ENCODE measurements around the gene SF1. TPM values are rescaled to one million over a fixed set of nuclear protein-coding genes. Genes with fewer than 3 reads are reported as not detected.

SF1 gene
- total RNA-seq, 1 donor from 2014 or later = 450 TPM

DNA sequence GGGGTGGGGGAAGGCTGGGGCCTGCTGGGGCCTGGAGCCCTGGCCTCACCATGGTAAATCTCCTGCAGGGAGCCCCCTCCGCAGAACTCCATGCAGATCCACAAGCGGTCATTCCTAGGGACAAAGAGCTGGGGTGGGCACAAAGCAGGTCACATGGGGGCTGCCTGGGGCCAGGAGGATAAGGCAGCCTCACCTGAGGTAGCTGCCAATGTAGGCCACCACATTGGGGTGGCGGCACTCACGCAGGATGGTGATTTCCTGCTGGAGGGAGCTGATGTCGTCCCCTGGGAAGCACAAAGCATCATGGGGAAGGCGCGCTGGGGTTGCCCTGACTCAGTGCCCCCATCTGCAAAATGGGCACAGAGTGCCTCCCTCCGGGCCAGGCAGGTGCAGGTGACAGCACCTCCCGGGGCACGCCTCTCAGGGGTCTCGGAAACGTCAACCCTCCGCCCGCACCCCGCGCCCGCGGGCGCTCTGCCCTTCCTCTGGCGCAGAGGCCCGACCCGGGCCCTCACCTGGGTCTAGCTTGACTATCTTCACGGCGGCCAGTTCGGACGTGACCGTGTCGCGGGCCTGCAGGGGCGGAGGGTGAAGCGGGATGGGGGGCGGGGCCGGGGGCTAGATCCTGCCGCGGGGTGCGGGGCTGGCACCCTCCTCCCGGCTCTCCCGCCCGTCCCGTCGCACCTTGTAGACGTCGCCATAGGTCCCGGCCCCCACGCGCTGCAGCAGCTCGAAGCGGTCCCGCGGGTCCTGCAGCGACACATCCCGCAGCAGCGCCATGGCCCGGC, 24.2 kb upstream of the SF1 start:
- no peak for DNase-seq (ENCODE audit: extremely low spot score, unreplicated experiment)
- Mint-ChIP-seq H3K27me3 (no peaks in the 10 kb centered on the region), H3K4me3 (peak overlapping the region; percentile 76), H3K27ac (no peak overlapping the region), H3K9me3 (no peaks in the 10 kb centered on the region), H3K4me1 (ENCODE audit: unreplicated experiment) (peaks cover 8% of the 10 kb centered on the region), H3K36me3 (no peaks in the 10 kb centered on the region)
- TF ChIP-seq, protein P1, sequence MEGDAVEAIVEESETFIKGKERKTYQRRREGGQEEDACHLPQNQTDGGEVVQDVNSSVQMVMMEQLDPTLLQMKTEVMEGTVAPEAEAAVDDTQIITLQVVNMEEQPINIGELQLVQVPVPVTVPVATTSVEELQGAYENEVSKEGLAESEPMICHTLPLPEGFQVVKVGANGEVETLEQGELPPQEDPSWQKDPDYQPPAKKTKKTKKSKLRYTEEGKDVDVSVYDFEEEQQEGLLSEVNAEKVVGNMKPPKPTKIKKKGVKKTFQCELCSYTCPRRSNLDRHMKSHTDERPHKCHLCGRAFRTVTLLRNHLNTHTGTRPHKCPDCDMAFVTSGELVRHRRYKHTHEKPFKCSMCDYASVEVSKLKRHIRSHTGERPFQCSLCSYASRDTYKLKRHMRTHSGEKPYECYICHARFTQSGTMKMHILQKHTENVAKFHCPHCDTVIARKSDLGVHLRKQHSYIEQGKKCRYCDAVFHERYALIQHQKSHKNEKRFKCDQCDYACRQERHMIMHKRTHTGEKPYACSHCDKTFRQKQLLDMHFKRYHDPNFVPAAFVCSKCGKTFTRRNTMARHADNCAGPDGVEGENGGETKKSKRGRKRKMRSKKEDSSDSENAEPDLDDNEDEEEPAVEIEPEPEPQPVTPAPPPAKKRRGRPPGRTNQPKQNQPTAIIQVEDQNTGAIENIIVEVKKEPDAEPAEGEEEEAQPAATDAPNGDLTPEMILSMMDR (conservative IDR thresholded peaks at IDR 0.05) = no peak

DNA sequence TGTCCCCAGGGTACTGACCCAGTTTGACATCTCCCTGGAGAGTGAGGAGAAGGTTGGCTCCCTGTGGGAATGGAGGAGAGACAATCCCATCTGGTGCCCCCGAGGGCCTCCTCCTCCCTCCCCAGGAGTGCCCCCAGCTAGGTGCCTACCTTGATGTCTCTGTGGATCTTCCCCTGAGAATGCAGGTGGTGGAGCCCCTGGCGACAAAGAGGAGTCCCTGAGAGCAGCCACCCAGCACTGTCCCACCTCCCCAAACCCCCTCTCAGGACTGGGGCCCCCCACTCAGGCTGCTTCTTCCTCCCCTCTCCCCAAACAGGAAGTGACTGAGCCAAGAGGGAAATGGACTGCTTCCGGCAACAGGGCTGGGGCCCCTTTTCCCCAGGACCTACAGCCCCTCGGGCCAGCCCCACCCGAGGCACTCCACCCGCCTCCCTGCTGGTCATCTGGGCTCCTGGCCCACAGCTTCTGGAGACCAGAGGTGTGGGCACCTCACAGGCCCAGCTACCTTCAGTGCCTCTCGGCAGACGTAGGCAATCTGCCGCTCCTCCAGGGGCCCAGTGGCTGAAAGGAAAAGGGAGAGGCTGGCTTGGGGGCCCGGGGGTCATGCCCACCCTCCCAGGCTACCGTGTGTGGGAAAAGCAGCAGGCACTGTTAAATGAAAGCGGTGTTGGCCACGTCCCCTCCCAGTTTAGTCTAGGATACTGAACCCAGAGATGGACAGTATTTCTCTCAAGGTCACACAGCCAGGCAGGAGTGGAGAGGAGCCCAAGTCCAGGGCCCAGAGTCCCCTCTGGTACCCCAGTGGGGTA, 23.4 kb upstream of the SF1 start:
- Mint-ChIP-seq H3K27ac (no peak overlapping the region), H3K9me3 (no peaks in the 10 kb centered on the region), H3K36me3 (no peaks in the 10 kb centered on the region), H3K4me3 (peak overlapping the region; percentile 76), H3K4me1 (ENCODE audit: unreplicated experiment) (peaks cover 8% of the 10 kb centered on the region), H3K27me3 (no peaks in the 10 kb centered on the region)
- DNase-seq (ENCODE audit: extremely low spot score, unreplicated experiment) = no peak
- TF ChIP-seq, protein P1 (conservative IDR thresholded peaks at IDR 0.05) = no peak

DNA sequence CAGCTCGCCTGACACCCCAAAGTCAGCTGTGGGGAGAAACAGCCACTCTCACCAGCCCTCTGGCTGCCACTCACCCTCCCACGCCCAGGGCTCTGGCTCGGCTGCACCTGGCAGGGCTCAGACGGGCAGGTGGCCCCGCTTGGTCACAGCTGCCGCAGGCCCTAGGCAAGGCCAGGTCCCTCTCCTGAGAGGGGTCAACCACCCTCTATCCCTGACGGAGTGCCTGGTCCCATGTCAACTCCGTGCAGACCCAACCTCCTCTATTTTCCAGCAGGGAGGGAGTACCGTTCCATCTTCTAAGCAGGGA, 22.8 kb upstream of the SF1 start:
- H3K9me3 Mint-ChIP-seq = no peaks in the 10 kb centered on the region

DNA sequence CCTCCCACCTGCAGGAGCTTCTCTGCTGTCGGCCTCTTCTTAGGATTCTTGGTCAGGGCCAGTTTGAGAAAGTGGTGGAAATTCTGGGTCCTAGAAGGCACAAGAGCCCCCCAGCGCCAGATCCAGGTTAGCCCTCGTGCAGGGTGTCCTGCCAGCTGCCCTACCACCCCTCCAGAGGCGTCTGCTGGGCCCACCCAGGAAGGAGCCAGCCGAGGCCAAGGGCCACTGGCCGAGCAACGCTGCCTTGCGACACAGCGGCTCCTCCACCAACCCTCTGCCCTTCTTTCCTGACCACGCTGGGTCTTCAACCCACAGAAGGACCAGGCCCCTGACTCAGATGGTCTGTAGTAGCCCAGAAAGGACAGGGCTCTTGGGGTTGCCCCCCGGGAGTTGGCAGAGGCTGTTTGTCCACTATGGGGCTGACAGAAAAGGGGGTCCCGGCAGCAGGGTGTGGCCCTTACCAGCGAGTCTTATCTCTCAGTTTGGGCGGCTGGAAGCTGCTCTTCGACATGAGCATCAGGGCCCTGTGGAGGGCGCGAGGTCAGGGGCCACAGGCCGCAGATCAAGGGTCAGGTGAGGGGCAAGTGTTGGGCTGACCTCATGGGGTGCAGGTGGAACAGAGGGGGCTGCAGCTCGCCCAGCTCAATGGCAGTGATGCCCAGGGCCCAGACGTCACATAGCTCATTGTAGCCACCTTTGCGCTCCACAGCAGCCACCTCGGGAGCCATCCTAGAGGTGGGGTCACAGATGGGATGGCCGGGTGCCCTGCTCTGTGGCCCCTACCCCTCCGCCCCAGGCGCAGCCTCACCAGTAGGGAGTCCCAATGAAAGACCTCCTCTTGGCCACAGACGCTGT, 22.2 kb upstream of the SF1 start:
- Mint-ChIP-seq H3K27me3 (no peaks in the 10 kb centered on the region), H3K27ac (no peak overlapping the region), H3K36me3 (no peaks in the 10 kb centered on the region), H3K9me3 (no peaks in the 10 kb centered on the region), H3K4me1 (ENCODE audit: unreplicated experiment) (peaks cover 8% of the 10 kb centered on the region), H3K4me3 (no peak overlapping the region)
- TF ChIP-seq, protein P1 (conservative IDR thresholded peaks at IDR 0.05) = no peak
- DNase-seq (ENCODE audit: extremely low spot score, unreplicated experiment) = no peak

More for the DNA sequence above, 22.8 kb upstream of the SF1 start:
- TF ChIP-seq, protein P1 (conservative IDR thresholded peaks at IDR 0.05) = no peak
- Mint-ChIP-seq H3K27ac (no peak overlapping the region), H3K36me3 (no peaks in the 10 kb centered on the region), H3K4me3 (peak overlapping the region; percentile 22), H3K27me3 (no peaks in the 10 kb centered on the region), H3K4me1 (ENCODE audit: unreplicated experiment) (peaks cover 8% of the 10 kb centered on the region)
- no peak for DNase-seq (ENCODE audit: extremely low spot score, unreplicated experiment)

DNA sequence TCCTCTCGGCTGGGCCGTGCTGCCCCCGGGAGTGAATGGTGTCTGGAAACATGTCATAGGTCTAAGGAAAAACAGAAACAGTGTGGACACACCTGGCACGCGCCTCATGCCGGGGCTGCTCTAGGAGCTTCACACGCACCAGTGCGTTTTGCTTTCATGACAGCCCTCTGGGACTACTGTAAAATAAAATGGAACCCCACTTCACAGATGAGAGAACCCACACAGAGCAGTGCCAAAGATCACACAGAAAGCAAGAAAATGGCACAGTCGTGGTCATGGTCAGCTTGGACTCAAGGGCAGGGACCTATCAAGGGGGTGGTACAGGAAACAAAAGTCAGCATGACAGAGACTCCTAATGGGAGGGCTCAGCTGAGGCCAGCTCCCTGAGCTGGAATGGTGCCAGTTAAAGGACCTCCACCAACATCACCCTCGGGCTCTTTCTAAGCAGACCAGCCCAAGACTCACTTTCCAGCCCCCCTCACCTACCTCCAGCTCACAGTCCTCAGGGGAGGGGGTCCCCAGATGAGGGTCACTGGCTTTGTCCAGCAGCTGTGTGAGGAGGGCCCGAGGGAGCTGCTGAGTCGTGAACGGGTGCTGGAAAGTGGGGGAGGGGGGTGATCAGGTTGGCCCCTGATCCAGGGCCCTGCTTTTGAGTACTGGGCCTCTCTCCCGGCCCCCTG, 21.4 kb upstream of the SF1 start:
- Mint-ChIP-seq H3K36me3 (no peaks in the 10 kb centered on the region), H3K27me3 (no peaks in the 10 kb centered on the region), H3K4me1 (ENCODE audit: unreplicated experiment) (peaks cover 8% of the 10 kb centered on the region), H3K9me3 (no peaks in the 10 kb centered on the region), H3K4me3 (peak overlapping the region; percentile 25), H3K27ac (no peak overlapping the region)
- no peak for DNase-seq (ENCODE audit: extremely low spot score, unreplicated experiment)
- TF ChIP-seq, protein P1 (conservative IDR thresholded peaks at IDR 0.05) = no peak

Measured in type B pancreatic cell (in vitro differentiated cells).